ENCODE measurements around the gene FBLN2.

DNA sequence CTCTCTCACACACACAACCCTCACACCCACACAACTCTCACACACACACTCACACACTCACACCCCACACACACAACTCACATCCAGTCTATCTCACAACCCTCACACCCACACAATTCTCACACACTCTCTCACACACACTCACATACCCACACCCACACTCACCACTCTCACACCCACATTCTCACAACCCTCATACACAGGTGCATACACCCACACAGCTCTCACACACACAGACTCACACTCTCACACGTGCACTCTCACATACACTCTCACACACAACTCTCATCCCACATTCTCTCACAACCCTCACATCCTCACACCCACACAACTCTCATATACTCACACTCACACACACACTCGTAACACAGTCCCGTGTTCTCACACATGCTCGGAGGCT is 134.4 kb downstream of the FBLN2 start:
- TF ChIP-seq, protein P1, sequence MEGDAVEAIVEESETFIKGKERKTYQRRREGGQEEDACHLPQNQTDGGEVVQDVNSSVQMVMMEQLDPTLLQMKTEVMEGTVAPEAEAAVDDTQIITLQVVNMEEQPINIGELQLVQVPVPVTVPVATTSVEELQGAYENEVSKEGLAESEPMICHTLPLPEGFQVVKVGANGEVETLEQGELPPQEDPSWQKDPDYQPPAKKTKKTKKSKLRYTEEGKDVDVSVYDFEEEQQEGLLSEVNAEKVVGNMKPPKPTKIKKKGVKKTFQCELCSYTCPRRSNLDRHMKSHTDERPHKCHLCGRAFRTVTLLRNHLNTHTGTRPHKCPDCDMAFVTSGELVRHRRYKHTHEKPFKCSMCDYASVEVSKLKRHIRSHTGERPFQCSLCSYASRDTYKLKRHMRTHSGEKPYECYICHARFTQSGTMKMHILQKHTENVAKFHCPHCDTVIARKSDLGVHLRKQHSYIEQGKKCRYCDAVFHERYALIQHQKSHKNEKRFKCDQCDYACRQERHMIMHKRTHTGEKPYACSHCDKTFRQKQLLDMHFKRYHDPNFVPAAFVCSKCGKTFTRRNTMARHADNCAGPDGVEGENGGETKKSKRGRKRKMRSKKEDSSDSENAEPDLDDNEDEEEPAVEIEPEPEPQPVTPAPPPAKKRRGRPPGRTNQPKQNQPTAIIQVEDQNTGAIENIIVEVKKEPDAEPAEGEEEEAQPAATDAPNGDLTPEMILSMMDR (IDR thresholded peaks at IDR 0.05) = no peak
- no peak for TF ChIP-seq ZFX (IDR thresholded peaks at IDR 0.05; ENCODE audit: borderline replicate concordance)

Data from 22Rv1 (cell line).